ENCODE results near the gene XRCC6. TPM values are rescaled to one million over a fixed set of nuclear protein-coding genes. Genes with fewer than 3 reads are reported as not detected.

Gene XRCC6
- total and polyA plus RNA-seq, 9 of the 15 experiments (the other 6 are each of a cell fraction or from before 2014, with no cell fraction given): 151 to 440 (median 318) TPM

DNA sequence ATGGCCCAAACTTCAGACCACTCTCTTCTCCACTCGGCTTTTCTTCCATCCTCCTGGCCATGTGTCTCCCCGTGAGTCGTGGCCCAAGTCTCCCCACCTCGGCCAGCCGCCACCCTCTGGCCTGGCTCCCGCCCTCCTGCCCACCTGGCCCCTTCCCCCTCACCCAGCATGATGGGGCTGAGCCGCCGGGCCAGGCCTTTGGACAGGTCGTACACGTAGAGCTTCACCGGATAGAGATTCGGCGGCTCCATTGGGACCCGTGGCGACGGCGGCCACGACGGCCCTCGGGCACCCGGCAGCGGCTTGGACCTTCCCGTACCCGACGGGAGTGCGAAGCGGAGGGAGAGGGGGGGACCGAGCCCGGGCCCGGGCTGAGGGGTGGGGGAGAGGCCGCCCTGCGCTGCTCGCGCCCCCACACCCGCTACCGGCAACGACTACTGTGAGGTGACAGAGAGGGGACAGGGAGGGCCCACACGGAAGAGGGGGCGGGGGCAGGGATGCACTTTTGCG lies 451 bp upstream of the XRCC6 start, which contains the start of gene DESI1 (continued):
- TF ChIP-seq, protein P1, sequence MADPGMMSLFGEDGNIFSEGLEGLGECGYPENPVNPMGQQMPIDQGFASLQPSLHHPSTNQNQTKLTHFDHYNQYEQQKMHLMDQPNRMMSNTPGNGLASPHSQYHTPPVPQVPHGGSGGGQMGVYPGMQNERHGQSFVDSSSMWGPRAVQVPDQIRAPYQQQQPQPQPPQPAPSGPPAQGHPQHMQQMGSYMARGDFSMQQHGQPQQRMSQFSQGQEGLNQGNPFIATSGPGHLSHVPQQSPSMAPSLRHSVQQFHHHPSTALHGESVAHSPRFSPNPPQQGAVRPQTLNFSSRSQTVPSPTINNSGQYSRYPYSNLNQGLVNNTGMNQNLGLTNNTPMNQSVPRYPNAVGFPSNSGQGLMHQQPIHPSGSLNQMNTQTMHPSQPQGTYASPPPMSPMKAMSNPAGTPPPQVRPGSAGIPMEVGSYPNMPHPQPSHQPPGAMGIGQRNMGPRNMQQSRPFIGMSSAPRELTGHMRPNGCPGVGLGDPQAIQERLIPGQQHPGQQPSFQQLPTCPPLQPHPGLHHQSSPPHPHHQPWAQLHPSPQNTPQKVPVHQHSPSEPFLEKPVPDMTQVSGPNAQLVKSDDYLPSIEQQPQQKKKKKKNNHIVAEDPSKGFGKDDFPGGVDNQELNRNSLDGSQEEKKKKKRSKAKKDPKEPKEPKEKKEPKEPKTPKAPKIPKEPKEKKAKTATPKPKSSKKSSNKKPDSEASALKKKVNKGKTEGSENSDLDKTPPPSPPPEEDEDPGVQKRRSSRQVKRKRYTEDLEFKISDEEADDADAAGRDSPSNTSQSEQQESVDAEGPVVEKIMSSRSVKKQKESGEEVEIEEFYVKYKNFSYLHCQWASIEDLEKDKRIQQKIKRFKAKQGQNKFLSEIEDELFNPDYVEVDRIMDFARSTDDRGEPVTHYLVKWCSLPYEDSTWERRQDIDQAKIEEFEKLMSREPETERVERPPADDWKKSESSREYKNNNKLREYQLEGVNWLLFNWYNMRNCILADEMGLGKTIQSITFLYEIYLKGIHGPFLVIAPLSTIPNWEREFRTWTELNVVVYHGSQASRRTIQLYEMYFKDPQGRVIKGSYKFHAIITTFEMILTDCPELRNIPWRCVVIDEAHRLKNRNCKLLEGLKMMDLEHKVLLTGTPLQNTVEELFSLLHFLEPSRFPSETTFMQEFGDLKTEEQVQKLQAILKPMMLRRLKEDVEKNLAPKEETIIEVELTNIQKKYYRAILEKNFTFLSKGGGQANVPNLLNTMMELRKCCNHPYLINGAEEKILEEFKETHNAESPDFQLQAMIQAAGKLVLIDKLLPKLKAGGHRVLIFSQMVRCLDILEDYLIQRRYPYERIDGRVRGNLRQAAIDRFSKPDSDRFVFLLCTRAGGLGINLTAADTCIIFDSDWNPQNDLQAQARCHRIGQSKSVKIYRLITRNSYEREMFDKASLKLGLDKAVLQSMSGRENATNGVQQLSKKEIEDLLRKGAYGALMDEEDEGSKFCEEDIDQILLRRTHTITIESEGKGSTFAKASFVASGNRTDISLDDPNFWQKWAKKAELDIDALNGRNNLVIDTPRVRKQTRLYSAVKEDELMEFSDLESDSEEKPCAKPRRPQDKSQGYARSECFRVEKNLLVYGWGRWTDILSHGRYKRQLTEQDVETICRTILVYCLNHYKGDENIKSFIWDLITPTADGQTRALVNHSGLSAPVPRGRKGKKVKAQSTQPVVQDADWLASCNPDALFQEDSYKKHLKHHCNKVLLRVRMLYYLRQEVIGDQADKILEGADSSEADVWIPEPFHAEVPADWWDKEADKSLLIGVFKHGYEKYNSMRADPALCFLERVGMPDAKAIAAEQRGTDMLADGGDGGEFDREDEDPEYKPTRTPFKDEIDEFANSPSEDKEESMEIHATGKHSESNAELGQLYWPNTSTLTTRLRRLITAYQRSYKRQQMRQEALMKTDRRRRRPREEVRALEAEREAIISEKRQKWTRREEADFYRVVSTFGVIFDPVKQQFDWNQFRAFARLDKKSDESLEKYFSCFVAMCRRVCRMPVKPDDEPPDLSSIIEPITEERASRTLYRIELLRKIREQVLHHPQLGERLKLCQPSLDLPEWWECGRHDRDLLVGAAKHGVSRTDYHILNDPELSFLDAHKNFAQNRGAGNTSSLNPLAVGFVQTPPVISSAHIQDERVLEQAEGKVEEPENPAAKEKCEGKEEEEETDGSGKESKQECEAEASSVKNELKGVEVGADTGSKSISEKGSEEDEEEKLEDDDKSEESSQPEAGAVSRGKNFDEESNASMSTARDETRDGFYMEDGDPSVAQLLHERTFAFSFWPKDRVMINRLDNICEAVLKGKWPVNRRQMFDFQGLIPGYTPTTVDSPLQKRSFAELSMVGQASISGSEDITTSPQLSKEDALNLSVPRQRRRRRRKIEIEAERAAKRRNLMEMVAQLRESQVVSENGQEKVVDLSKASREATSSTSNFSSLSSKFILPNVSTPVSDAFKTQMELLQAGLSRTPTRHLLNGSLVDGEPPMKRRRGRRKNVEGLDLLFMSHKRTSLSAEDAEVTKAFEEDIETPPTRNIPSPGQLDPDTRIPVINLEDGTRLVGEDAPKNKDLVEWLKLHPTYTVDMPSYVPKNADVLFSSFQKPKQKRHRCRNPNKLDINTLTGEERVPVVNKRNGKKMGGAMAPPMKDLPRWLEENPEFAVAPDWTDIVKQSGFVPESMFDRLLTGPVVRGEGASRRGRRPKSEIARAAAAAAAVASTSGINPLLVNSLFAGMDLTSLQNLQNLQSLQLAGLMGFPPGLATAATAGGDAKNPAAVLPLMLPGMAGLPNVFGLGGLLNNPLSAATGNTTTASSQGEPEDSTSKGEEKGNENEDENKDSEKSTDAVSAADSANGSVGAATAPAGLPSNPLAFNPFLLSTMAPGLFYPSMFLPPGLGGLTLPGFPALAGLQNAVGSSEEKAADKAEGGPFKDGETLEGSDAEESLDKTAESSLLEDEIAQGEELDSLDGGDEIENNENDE (IDR thresholded peaks at IDR 0.05; ENCODE audit: low read depth, low read length): no peak
- no peak for TF ChIP-seq SRSF1 (IDR thresholded peaks at IDR 0.05; ENCODE audit: low read depth, low read length)
- TF ChIP-seq, protein P2, sequence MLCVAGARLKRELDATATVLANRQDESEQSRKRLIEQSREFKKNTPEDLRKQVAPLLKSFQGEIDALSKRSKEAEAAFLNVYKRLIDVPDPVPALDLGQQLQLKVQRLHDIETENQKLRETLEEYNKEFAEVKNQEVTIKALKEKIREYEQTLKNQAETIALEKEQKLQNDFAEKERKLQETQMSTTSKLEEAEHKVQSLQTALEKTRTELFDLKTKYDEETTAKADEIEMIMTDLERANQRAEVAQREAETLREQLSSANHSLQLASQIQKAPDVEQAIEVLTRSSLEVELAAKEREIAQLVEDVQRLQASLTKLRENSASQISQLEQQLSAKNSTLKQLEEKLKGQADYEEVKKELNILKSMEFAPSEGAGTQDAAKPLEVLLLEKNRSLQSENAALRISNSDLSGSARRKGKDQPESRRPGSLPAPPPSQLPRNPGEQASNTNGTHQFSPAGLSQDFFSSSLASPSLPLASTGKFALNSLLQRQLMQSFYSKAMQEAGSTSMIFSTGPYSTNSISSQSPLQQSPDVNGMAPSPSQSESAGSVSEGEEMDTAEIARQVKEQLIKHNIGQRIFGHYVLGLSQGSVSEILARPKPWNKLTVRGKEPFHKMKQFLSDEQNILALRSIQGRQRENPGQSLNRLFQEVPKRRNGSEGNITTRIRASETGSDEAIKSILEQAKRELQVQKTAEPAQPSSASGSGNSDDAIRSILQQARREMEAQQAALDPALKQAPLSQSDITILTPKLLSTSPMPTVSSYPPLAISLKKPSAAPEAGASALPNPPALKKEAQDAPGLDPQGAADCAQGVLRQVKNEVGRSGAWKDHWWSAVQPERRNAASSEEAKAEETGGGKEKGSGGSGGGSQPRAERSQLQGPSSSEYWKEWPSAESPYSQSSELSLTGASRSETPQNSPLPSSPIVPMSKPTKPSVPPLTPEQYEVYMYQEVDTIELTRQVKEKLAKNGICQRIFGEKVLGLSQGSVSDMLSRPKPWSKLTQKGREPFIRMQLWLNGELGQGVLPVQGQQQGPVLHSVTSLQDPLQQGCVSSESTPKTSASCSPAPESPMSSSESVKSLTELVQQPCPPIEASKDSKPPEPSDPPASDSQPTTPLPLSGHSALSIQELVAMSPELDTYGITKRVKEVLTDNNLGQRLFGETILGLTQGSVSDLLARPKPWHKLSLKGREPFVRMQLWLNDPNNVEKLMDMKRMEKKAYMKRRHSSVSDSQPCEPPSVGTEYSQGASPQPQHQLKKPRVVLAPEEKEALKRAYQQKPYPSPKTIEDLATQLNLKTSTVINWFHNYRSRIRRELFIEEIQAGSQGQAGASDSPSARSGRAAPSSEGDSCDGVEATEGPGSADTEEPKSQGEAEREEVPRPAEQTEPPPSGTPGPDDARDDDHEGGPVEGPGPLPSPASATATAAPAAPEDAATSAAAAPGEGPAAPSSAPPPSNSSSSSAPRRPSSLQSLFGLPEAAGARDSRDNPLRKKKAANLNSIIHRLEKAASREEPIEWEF (CRISPR knock-in tag; IDR thresholded peaks at IDR 0.05): no peak
- peak; percentile 41 to 61; a peak in 3 of 4 replicates for TF ChIP-seq MAZ (CRISPR knock-in tag; conservative IDR thresholded peaks at IDR 0.05 in 1 of 2, IDR thresholded peaks at IDR 0.05 in 1 of 2)
- TF ChIP-seq, protein P3, sequence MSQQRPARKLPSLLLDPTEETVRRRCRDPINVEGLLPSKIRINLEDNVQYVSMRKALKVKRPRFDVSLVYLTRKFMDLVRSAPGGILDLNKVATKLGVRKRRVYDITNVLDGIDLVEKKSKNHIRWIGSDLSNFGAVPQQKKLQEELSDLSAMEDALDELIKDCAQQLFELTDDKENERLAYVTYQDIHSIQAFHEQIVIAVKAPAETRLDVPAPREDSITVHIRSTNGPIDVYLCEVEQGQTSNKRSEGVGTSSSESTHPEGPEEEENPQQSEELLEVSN (IDR thresholded peaks at IDR 0.05; ENCODE audit: borderline replicate concordance in 1 of 2, extremely low read depth in 1 of 2, insufficient read depth in 1 of 2, insufficient read length in 1 of 2, low read depth in 1 of 2, low read length in 1 of 2, poor library complexity in 1 of 2, severe bottlenecking in 1 of 2): peak in 1 of 2 experiments; percentile 31
- TF ChIP-seq SMARCA5 (IDR thresholded peaks at IDR 0.05): no peak

Data from K562 (cell line).